GM18951 (cell line): Measurements from ENCODE around the gene REEP5.
A peak's percentile ranks its signal among the peaks of the same experiment; 100 is the strongest.
"Not testable (repeated sequence)": the region's sequence is repeated elsewhere in the genome, so short reads cannot be mapped to it uniquely, and the experiment has no call there.

Source experiments
- POLR2A ChIP-seq: IDR thresholded peaks from 4 replicates; pipeline ENCODE4 v1.6.1; 2011; ENCODE audit warnings: mild to moderate bottlenecking; ENCODE audit not compliant: insufficient read length, insufficient read depth; ENCODE audit errors: extremely low read depth
- in situ Hi-C: fragments of 300-500 bp; cut with MboI; formaldehyde crosslinking; loops from one replicate; pipeline ENCODE4 v1.12.0; 2022; ENCODE audit warnings: low sequenced_read_pairs, mixed read lengths, inconsistent platforms; ENCODE audit not compliant: unreplicated experiment

REEP5 gene

GRCh38 chr5:112921833-112922817, at the start of gene REEP5:
REEP5 (minus strand) TSS chr5:112922227; CDS start chr5:112922190, 37 bp downstream.
- in situ Hi-C loops, result no loop called here
- TF ChIP-seq POLR2A, result peak; percentile 92

- TF ChIP-seq POLR2A, result no peak
- in situ Hi-C loops, result no loop called here
These were observed 49.2 kb upstream of the REEP5 start for GRCh38 chr5:112971276-112971675.

GRCh38 chr5:112968411-112969106, 46.5 kb upstream of the REEP5 start:
- no peak for TF ChIP-seq POLR2A
- in situ Hi-C loops, result no loop called here

- no peak for TF ChIP-seq POLR2A
- in situ Hi-C loops, result no loop called here
These were observed 45.6 kb upstream of the REEP5 start for GRCh38 chr5:112967520-112968083.

GRCh38 chr5:112965733-112966306, 43.8 kb upstream of the REEP5 start:
- TF ChIP-seq POLR2A, result no peak
- in situ Hi-C loops, result no loop called here

GRCh38 chr5:112963374-112963733, 41.3 kb upstream of the REEP5 start:
- in situ Hi-C loops, result not testable (repeated sequence)

GRCh38 chr5:112960863-112961504, 39.0 kb upstream of the REEP5 start:
- in situ Hi-C loops, result no loop called here
- TF ChIP-seq POLR2A, result no peak

GRCh38 chr5:112960315-112960714, 38.3 kb upstream of the REEP5 start:
- in situ Hi-C loops, result no loop called here
- no peak for TF ChIP-seq POLR2A

GRCh38 chr5:112959872-112960271, 37.8 kb upstream of the REEP5 start:
- in situ Hi-C loops, result not testable (repeated sequence)

GRCh38 chr5:112958093-112959088, 36.4 kb upstream of the REEP5 start:
- TF ChIP-seq POLR2A, result no peak
- in situ Hi-C loops, result no loop called here

GRCh38 chr5:112957036-112957808, 35.2 kb upstream of the REEP5 start:
- in situ Hi-C loops, result no loop called here
- TF ChIP-seq POLR2A, result no peak

GRCh38 chr5:112956606-112957005, 34.6 kb upstream of the REEP5 start:
- no peak for TF ChIP-seq POLR2A
- in situ Hi-C loops, result no loop called here
